ENCODE measurements around the gene AGAP1. TPM values are rescaled to one million over a fixed set of nuclear protein-coding genes. Genes with fewer than 3 reads are reported as not detected.

The AGAP1 gene
- total RNA-seq, 1 donor from 2014 or later, result 47.2 TPM

DNA sequence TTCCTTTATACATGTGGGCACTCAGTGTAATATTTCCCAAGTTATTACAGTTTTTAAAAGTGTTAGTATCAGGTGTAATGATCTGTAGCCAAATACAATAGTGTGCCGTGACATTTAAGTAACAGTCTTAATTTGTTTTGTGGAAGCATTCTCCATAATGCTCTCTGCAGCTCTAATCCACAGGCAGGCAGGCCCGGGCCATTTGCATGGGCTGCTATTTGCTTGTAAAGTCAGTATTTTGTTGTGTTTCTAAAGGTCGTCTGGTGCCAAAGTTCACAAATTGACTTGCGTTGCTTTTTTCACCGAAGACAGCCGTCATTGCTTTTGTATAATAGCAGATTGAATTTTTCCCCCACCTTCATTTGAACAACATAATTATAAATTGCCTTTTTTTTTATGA, 521.3 kb downstream of the AGAP1 start:
- TF ChIP-seq, protein P1, sequence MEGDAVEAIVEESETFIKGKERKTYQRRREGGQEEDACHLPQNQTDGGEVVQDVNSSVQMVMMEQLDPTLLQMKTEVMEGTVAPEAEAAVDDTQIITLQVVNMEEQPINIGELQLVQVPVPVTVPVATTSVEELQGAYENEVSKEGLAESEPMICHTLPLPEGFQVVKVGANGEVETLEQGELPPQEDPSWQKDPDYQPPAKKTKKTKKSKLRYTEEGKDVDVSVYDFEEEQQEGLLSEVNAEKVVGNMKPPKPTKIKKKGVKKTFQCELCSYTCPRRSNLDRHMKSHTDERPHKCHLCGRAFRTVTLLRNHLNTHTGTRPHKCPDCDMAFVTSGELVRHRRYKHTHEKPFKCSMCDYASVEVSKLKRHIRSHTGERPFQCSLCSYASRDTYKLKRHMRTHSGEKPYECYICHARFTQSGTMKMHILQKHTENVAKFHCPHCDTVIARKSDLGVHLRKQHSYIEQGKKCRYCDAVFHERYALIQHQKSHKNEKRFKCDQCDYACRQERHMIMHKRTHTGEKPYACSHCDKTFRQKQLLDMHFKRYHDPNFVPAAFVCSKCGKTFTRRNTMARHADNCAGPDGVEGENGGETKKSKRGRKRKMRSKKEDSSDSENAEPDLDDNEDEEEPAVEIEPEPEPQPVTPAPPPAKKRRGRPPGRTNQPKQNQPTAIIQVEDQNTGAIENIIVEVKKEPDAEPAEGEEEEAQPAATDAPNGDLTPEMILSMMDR (IDR thresholded peaks at IDR 0.05; ENCODE audit: unreplicated experiment), result no peak
- no peak for DNase-seq (ENCODE audit: low spot score, unreplicated experiment)
- Mint-ChIP-seq H3K4me3 (ENCODE audit: low read depth) (no peak overlapping the region), H3K4me1 (ENCODE audit: low read depth) (peaks cover 11% of the 10 kb centered on the region), H3K27me3 (peaks cover 10% of the 10 kb centered on the region), H3K27ac (no peak overlapping the region), H3K9me3 (ENCODE audit: low read depth) (no peaks in the 10 kb centered on the region), H3K36me3 (ENCODE audit: insufficient read depth) (peaks cover 4% of the 10 kb centered on the region)

DNA sequence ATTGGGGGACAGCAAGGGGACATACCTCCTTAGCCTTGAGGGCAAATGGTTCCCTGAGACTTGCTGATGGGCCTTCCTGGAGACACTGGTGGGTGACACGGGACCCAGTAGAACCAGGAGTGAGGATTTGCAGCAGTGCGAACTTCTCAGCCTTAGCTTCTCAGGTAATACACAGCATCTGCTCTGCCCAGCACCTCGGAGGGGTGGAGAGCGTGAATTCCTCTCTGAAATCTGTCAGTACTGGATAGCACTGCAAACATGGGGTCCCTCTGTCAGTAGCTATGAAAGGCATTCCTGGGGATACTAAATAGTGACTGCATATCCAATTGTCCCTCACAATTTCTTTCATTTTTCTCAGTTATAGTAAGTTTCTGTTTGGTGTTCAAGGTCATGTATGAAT, 522.7 kb downstream of the AGAP1 start:
- TF ChIP-seq, protein P1 (IDR thresholded peaks at IDR 0.05; ENCODE audit: unreplicated experiment), result no peak
- peaks cover 4% of the 10 kb centered on the region for H3K36me3 Mint-ChIP-seq (ENCODE audit: insufficient read depth)
- no peak for DNase-seq (ENCODE audit: low spot score, unreplicated experiment)
- peaks cover 11% of the 10 kb centered on the region for H3K4me1 Mint-ChIP-seq (ENCODE audit: low read depth)
- H3K9me3 Mint-ChIP-seq (ENCODE audit: low read depth), result no peaks in the 10 kb centered on the region
- no peak overlapping the region for H3K27ac Mint-ChIP-seq
- peaks cover 10% of the 10 kb centered on the region for H3K27me3 Mint-ChIP-seq
- H3K4me3 Mint-ChIP-seq (ENCODE audit: low read depth), result no peak overlapping the region

DNA sequence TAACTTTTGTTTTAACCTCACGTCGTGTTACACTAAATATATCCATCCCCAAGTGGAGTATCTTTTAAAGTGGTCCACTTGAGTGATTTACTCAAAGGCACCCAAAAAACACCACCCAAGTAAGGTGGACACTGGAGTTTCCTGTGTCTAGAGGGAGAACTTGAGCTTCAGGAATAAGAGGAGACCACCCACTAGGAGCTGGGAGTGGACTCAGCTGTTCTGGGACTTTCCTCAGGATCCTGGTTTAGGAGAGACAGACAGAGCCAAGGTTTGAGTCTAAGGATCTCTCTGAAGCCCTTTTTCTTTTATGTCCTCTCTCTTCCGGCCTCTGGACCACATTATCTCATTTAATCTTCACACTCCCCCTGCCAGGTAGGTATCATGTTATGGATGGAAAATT, 523.6 kb downstream of the AGAP1 start:
- peaks cover 10% of the 10 kb centered on the region for H3K27me3 Mint-ChIP-seq
- no peaks in the 10 kb centered on the region for H3K9me3 Mint-ChIP-seq (ENCODE audit: low read depth)
- TF ChIP-seq, protein P1 (IDR thresholded peaks at IDR 0.05; ENCODE audit: unreplicated experiment), result no peak
- H3K27ac Mint-ChIP-seq, result no peak overlapping the region
- H3K4me3 Mint-ChIP-seq (ENCODE audit: low read depth), result no peak overlapping the region
- DNase-seq (ENCODE audit: low spot score, unreplicated experiment), result no peak
- peaks cover 4% of the 10 kb centered on the region for H3K36me3 Mint-ChIP-seq (ENCODE audit: insufficient read depth)
- H3K4me1 Mint-ChIP-seq (ENCODE audit: low read depth), result peaks cover 6% of the 10 kb centered on the region

DNA sequence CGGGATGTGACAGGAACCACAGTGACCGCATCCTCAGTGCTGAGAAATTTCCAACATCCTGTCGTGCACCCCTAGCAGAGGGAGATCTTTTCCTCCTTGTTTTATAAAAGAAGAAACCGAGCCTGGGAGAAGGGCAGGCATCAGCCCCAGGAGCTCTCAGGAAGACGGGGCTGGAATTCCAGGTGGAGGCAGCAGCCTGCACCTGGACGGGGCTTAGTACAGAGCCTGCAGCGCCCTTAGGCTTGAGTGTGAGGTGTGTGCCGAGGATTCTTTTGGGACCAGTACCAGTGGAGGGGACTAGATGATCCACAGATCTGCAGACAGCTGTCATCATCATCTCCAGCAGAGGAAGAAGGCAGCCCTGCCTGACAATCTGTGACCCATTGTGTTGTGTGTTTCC, 525.6 kb downstream of the AGAP1 start:
- Mint-ChIP-seq H3K9me3 (ENCODE audit: low read depth) (no peaks in the 10 kb centered on the region), H3K27ac (no peak overlapping the region), H3K4me3 (ENCODE audit: low read depth) (no peak overlapping the region), H3K36me3 (ENCODE audit: insufficient read depth) (peaks cover 4% of the 10 kb centered on the region), H3K4me1 (ENCODE audit: low read depth) (peaks cover 6% of the 10 kb centered on the region), H3K27me3 (peaks cover 6% of the 10 kb centered on the region)
- TF ChIP-seq, protein P1 (IDR thresholded peaks at IDR 0.05; ENCODE audit: unreplicated experiment), result no peak
- no peak for DNase-seq (ENCODE audit: low spot score, unreplicated experiment)

DNA sequence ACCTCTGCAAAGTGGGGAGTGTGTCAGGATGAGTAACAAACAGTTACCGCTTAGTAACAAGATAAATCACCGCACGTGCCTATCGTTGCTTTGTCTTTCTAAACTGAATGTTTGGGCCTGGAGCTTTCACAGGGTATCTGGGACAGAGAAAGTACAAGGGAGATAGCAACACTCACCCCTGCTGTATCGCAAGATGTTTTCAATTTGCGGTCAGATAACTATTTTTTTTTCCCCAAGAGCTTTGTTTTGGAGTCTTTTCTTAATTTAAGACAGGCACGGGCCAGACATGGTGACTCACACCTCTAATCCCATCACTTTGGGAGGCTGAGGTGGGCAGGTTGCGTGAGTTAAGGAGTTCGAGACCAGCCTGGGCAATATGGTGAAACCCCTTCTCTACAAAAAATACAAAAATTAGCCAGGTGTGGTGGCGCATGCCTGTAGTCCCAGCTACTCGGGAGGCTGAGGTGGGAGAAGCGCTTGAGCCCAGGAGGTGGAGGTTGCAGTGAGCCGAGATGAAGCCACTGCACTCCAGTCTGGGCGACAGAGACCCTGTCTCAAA, 527.7 kb downstream of the AGAP1 start:
- peaks cover 4% of the 10 kb centered on the region for H3K36me3 Mint-ChIP-seq (ENCODE audit: insufficient read depth)
- TF ChIP-seq, protein P1 (IDR thresholded peaks at IDR 0.05; ENCODE audit: unreplicated experiment), result no peak
- no peaks in the 10 kb centered on the region for H3K4me1 Mint-ChIP-seq (ENCODE audit: low read depth)
- H3K4me3 Mint-ChIP-seq (ENCODE audit: low read depth), result no peak overlapping the region
- no peaks in the 10 kb centered on the region for H3K9me3 Mint-ChIP-seq (ENCODE audit: low read depth)
- H3K27ac Mint-ChIP-seq, result no peak overlapping the region
- no peak for DNase-seq (ENCODE audit: low spot score, unreplicated experiment)
- no peaks in the 10 kb centered on the region for H3K27me3 Mint-ChIP-seq

Measured in progenitor cell of endocrine pancreas (in vitro differentiated cells).